Measurements from ENCODE around the gene ZNF236. TPM values are rescaled to one million over a fixed set of nuclear protein-coding genes. Genes with fewer than 3 reads are reported as not detected.

Gene ZNF236
- total RNA-seq, 1 donor, result 13.6 TPM

DNA sequence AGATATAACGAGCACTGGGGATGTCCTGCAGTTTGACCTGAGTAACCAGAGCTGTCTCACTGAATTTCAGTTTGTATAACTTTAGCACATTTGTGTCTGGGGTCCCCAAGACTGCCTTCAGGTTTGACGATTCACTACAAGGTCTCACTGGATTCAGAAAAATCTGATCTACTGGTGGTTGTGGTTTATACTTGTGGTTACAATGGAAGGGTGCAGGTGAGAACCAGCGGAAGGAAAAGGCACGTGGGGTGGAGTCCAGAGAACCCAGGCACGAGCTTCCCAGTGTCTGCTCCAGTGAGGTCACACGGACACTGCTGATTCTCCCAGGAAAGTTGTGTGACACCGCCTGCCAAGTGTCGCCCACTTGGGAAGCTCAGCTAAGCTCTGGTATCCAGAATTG is 126.0 kb downstream of the ZNF236 start:
- TF ChIP-seq, protein P1, sequence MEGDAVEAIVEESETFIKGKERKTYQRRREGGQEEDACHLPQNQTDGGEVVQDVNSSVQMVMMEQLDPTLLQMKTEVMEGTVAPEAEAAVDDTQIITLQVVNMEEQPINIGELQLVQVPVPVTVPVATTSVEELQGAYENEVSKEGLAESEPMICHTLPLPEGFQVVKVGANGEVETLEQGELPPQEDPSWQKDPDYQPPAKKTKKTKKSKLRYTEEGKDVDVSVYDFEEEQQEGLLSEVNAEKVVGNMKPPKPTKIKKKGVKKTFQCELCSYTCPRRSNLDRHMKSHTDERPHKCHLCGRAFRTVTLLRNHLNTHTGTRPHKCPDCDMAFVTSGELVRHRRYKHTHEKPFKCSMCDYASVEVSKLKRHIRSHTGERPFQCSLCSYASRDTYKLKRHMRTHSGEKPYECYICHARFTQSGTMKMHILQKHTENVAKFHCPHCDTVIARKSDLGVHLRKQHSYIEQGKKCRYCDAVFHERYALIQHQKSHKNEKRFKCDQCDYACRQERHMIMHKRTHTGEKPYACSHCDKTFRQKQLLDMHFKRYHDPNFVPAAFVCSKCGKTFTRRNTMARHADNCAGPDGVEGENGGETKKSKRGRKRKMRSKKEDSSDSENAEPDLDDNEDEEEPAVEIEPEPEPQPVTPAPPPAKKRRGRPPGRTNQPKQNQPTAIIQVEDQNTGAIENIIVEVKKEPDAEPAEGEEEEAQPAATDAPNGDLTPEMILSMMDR (IDR thresholded peaks at IDR 0.05; ENCODE audit: insufficient read depth, low read length), result no peak
- DNase-seq (ENCODE audit: low read depth), result no peak
- H3K4me3 ChIP-seq (ENCODE audit: low read depth, low read length), result no peak overlapping the region

DNA sequence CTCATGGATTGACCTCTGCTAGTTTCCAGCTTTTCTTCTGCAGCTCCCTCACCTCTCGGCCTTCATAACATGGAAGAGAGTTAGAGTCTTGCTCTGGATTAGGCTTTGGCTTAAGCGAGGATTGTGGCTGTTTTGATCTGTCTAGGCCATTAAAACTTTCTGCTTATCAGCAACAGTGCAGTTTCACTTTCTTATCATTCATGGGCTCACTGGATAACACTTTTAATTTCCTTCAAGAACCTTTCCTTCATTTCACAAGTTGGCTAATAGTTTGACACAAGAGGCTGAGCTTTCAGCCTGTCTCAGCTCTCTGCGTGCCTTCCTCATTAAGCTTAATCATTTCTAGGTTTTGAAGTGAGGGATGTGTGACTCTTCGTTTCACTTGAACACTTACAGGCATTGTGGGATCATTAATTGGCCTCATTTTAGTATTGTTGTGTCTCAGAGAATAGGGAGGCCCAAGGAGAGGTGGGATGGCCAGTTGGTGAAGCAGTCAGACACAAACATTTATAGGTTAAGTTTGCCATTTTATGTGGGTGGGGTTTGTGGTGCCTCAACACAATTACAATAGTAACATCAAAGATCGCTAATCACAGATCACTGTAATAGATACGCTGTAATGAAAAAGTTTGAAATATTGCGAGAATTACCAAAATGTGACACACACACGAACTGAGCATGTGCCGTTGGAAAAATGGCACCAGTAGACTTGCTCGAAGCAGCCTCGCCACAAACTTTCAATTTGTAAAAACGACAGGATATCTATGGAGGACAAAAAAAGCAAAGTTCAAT is 129.3 kb downstream of the ZNF236 start:
- DNase-seq (ENCODE audit: low read depth), result no peak

DNA sequence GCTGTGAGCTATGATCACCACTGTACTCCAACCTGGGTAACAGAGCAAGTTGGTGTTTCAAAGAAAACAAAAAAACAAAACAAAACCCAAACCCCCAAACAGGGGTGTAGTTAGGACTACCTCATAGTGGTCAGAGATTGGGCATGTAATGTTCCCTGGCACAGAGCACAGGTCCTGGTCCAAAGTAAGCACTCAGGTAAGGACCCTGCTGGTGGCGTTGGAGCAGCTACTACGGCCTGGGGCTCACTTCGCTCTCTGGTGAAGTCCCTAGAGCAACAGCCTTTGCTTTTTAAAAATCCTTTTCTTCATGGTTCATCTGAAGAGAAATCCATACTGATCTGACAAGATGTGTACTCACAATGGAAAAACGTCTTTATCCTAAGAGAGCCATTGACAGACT is 130.4 kb downstream of the ZNF236 start:
- TF ChIP-seq, protein P1 (IDR thresholded peaks at IDR 0.05; ENCODE audit: insufficient read depth, low read length), result no peak
- DNase-seq (ENCODE audit: low read depth), result no peak
- no peak overlapping the region for H3K4me3 ChIP-seq (ENCODE audit: low read depth, low read length)

More for the DNA sequence above, 129.3 kb downstream of the ZNF236 start:
- TF ChIP-seq, protein P1 (IDR thresholded peaks at IDR 0.05; ENCODE audit: insufficient read depth, low read length), result no peak
- no peak overlapping the region for H3K4me3 ChIP-seq (ENCODE audit: low read depth, low read length)

DNA sequence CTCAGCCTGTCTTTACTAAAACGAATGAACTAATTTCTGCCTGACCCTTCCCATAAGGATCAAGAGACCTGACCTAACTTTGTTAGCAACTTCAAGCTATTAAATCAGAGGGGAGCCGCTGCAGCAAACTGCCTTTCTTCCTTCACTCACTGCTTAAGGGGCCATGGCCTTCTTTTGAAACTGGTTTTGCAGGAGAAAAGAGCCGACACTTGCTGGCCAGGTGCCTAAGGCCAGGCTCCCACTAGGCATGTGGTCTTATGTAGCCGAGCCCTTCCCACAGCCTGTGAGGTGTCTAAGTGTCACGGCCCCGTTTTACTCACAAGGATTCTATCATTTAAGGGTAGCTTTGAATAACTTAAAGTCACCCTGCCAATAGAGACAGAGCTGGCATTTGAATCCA is 130.8 kb downstream of the ZNF236 start:
- no peak overlapping the region for H3K4me3 ChIP-seq (ENCODE audit: low read depth, low read length)
- TF ChIP-seq, protein P1 (IDR thresholded peaks at IDR 0.05; ENCODE audit: insufficient read depth, low read length), result no peak
- DNase-seq (ENCODE audit: low read depth), result peak; percentile 21

DNA sequence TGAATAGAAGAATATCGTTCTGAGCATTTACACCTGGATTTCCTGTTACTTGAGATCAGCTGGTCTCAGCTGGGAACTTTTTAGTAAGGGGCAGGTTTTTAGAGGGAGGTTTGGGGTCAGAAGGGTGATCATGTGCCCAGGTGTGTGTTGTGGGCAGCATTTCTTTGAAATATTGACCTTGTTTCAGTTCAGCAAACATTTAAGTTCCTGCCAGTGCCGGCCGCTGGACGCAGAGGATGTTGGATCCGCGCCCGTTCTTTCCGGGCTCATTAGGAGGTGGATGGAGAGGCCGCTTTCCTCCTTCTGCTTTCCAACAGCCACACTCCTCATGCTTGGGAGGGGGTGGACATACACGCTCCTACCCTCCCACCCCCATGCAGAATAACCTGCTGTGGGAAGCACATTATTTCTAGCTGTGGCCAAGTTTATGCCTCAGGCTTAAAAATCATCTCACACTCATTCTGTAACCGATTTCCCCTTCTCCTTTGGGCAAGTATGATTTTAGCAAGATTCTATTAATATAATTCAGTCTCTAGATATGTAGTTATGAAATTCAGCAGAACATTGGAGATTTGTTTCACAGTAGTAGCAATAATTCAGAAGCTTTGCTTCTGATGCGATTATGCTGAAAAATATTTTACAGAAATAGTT is 131.4 kb downstream of the ZNF236 start:
- no peak overlapping the region for H3K4me3 ChIP-seq (ENCODE audit: low read depth, low read length)
- TF ChIP-seq, protein P1 (IDR thresholded peaks at IDR 0.05; ENCODE audit: insufficient read depth, low read length), result no peak
- peak; percentile 51 for DNase-seq (ENCODE audit: low read depth)

DNA sequence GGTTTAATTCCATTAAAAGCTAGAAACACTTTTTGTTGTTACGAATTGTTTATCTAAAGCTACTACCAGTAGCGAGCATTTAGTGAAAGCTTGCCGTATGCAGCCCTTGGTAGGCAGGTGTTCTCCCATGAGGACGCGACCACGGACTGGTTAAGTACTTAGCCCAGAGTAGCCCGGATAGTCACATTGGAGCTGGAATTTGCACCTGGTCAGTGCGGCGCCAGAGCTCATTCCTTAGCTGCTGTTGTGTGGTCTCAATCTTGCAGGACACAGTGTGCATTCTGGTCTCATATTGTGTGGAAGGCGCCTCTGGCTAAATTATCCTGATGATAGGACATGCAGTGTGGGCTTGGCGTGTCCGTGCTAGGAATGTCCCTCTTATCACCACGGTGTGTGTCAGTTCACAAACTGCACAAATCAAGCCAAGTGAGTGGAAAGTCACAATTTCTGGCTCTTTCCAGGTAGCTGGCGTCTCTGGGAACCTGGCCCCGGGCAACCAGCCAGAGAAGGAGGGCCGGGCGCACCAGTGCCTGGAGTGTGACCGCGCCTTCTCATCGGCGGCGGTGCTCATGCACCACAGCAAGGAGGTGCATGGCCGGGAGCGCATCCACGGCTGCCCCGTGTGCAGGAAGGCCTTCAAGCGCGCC is 133.3 kb downstream of the ZNF236 start:
- no peak for DNase-seq (ENCODE audit: low read depth)
- H3K4me3 ChIP-seq (ENCODE audit: low read depth, low read length), result no peak overlapping the region
- TF ChIP-seq, protein P1 (IDR thresholded peaks at IDR 0.05; ENCODE audit: insufficient read depth, low read length), result no peak

Data from fibroblast of the aortic adventitia (primary cell).